K562 (cell line): ENCODE measurements around the gene SLC13A4. TPM values are rescaled to one million over a fixed set of nuclear protein-coding genes. Genes with fewer than 3 reads are reported as not detected.

Source experiments
- ATAC-seq: fragments of 200-7000 bp; cut with Tn5 transposase; 3 replicates; pipeline ENCODE4 v1.9.1; 2020; ENCODE audit warnings: moderate library complexity
- BruUV-seq: library from RNA; stranded (reverse); fragments of 400-500 nt; replicated peaks from 2 replicates; lab custom pipeline; 2021; lab: Mats Ljungman, UMichigan
- CTCF ChIA-PET: fragments of 300-600 bp; formaldehyde crosslinking; extraction: SDS; loops from one replicate; lab custom pipeline; 2021; ENCODE audit warnings: low intra/inter-chr PET ratio; lab: Yijun Ruan, JAX
- POLR2A ChIA-PET: fragments of 300-600, 350-650 bp; sonication (Branson Sonifier 250); formaldehyde crosslinking; extraction: SDS; loops from one replicate; lab custom pipeline; 2021; ENCODE audit warnings: antibody characterized with exemption, inconsistent platforms; lab: Yijun Ruan, JAX
- DNase-seq, 4 experiments: peaks; one replicate each; pipeline versions ENCODE4 v3.0.0 to v3.0.0-alpha.2; 2011 to 2018; ENCODE audit warnings: low spot score in 3 of 4, mixed read lengths in 3 of 4; ENCODE audit errors: extremely low read depth in 1 of 4
- FAIRE-seq: peaks from 2 replicates; lab custom pipeline; 2011; peaks lifted over from hg19 to GRCh38; lab: Jason Lieb, UNC
- H2AFZ ChIP-seq: 2 replicates; pipeline ENCODE4 v1.6.0; 2011; ENCODE audit warnings: low read depth, low read length, control low read depth, inconsistent platforms
- H3K27ac ChIP-seq: fragments of 200-600 bp; 3 replicates; pipeline ENCODE4 v1.8.0; 2011; ENCODE audit warnings: low read depth, mild to moderate bottlenecking, control low read depth, inconsistent platforms, low read length, moderate library complexity, mixed read lengths; ENCODE audit errors: extremely low read depth
- H3K27me3 ChIP-seq, 2 experiments: fragments of 300-600 bp in 1 of 2; 2 replicates in 1 of 2; 3 replicates in 1 of 2; pipeline versions ENCODE4 v1.6.0 to v1.8.0; 2011; ENCODE audit warnings: inconsistent platforms in 2 of 2, low read length in 2 of 2, mild to moderate bottlenecking in 1 of 2, mixed read lengths in 1 of 2, moderate library complexity in 1 of 2; ENCODE audit not compliant: control insufficient read depth in 2 of 2, insufficient read depth in 2 of 2
- H3K36me3 ChIP-seq: fragments of 300-600 bp; 3 replicates; pipeline ENCODE4 v1.8.0; 2011; ENCODE audit warnings: mild to moderate bottlenecking, low read length, inconsistent platforms; ENCODE audit not compliant: control insufficient read depth, insufficient read depth
- H3K4me1 ChIP-seq, 2 experiments: fragments of 200-600 bp in 1 of 2; replicated peaks in 1 of 2; 2 replicates in 1 of 2; 3 replicates in 1 of 2; pipeline versions ENCODE4 v1.5.1 to v1.8.0; 2011; ENCODE audit warnings: inconsistent platforms in 2 of 2, low read length in 2 of 2, mild to moderate bottlenecking in 1 of 2, mixed read lengths in 1 of 2, moderate library complexity in 1 of 2; ENCODE audit not compliant: control insufficient read depth in 2 of 2, insufficient read depth in 2 of 2
- H3K4me2 ChIP-seq: 2 replicates; pipeline ENCODE4 v1.6.1; 2011; ENCODE audit warnings: low read length, control low read depth, inconsistent platforms, mixed read lengths; ENCODE audit not compliant: insufficient read depth
- H3K4me3 ChIP-seq: fragments of 200-600 bp; sonication (generic), shearing (Covaris generic); 2 replicates; pipeline ENCODE4 v1.5.1; 2016; ENCODE audit warnings: control low read depth, inconsistent platforms
- H3K79me2 ChIP-seq: fragments of 200-600 bp; 3 replicates; pipeline ENCODE4 v1.8.0; 2011; ENCODE audit warnings: low read length, inconsistent platforms; ENCODE audit not compliant: control insufficient read depth, insufficient read depth
- H3K9ac ChIP-seq, 2 experiments: 2 replicates each; pipeline versions ENCODE4 v1.6.0 to v1.6.1; 2011; ENCODE audit warnings: low read depth in 2 of 2, low read length in 2 of 2, control low read depth in 1 of 2, inconsistent platforms in 1 of 2, mild to moderate bottlenecking in 1 of 2, mixed read lengths in 1 of 2; ENCODE audit not compliant: insufficient read depth in 1 of 2
- H3K9me1 ChIP-seq: one replicate; pipeline ENCODE4 v1.6.0; 2011; ENCODE audit warnings: inconsistent platforms, mild to moderate bottlenecking, low read length, moderate library complexity; ENCODE audit not compliant: control insufficient read depth, insufficient read depth
- H3K9me3 ChIP-seq: replicated peaks from 2 replicates; pipeline ENCODE4 v1.5.1; 2011; ENCODE audit warnings: low read depth, low read length, inconsistent platforms; ENCODE audit not compliant: control insufficient read depth, insufficient read depth
- H4K20me1 ChIP-seq: replicated peaks from 2 replicates; pipeline ENCODE4 v1.6.1; 2011; ENCODE audit warnings: low read length, inconsistent platforms, mixed read lengths; ENCODE audit not compliant: control insufficient read depth, insufficient read depth
- LCOR ChIP-seq: sonication (generic); formaldehyde crosslinking; IDR thresholded peaks from 2 replicates; pipeline ENCODE4 v1.8.0; 2022; ENCODE audit warnings: mild to moderate bottlenecking, missing genetic modification reagents
- NELFE ChIP-seq: IDR thresholded peaks from 2 replicates; pipeline ENCODE4 v1.6.1; 2011; ENCODE audit warnings: mild to moderate bottlenecking; ENCODE audit not compliant: insufficient read depth, insufficient read length
- SMARCE1 ChIP-seq: fragments of 450-650 bp; IDR thresholded peaks from 2 replicates; pipeline ENCODE4 v1.7.1; 2016; ENCODE audit warnings: mild to moderate bottlenecking
- TAL1 ChIP-seq: fragments of 450-650 bp; IDR thresholded peaks from 2 replicates; pipeline ENCODE4 v1.6.1; 2016; ENCODE audit warnings: mild to moderate bottlenecking
- ZC3H4 ChIP-seq: sonication (generic); formaldehyde crosslinking; IDR thresholded peaks from 2 replicates; pipeline ENCODE4 v1.9.0; 2021; ENCODE audit warnings: missing genetic modification reagents, borderline replicate concordance
- WGBS: fragments of 100-300 bp; shearing (Covaris generic); methylation state at CpG from one replicate; pipeline ENCODE4 v1.1.6; 2016; ENCODE audit warnings: low coverage, mixed read lengths; ENCODE audit not compliant: insufficient coverage; ENCODE audit errors: missing lambda C conversion rate; 5-methylcytosine and 5-hydroxymethylcytosine counted together
- in situ Hi-C: fragments of 300-500 bp; cut with MboI; formaldehyde crosslinking; loops from 4 replicates; pipeline ENCODE4 v1.15.0; 2018; ENCODE audit warnings: inconsistent platforms, mixed read lengths
- intact Hi-C: fragments of 100-400 bp; cut with micrococcal nuclease; formaldehyde crosslinking; loops from 2 replicates; pipeline ENCODE4 v1.14.2; 2022
- polyA plus RNA-seq, 8 experiments: library from polyadenylated mRNA; depleted of rRNA in 4 of 8; stranded (reverse) in 5 of 8; unstranded in 3 of 8; fragments of >200 nt; fragmentation: Nextera tagmentation in 2 of 8; fragmentation: Illumina TruSeq in 1 of 8; extraction: Ambion mirVana in 2 of 8; extraction: Trizol in 1 of 8; gene quantifications; 2 replicates each; pipeline versions ENCODE4 v1.2.1 to v1.2.3, GENCODE V29; 2011 to 2014; ENCODE audit warnings: inconsistent platforms in 1 of 8, missing spikeins in 1 of 8
- total RNA-seq, 7 experiments: library from RNA; depleted of rRNA in 6 of 7; stranded (reverse); fragments of >200 nt in 6 of 7; fragmentation: Illumina TruSeq in 2 of 7; extraction: Trizol in 2 of 7; gene quantifications; 2 replicates each; pipeline versions ENCODE4 v1.2.1 to v1.2.3, GENCODE V29; 2011 to 2021; ENCODE audit warnings: low replicate concordance in 1 of 7
- TF ChIP-seq, protein P1 (sequence below): fragments of 250-450 bp; sonication (Bioruptor Pico); IDR thresholded peaks from 2 replicates; pipeline ENCODE4 v1.4.0; 2020; ENCODE audit warnings: mild to moderate bottlenecking, moderate library complexity

The SLC13A4 gene
- total and polyA plus RNA-seq, 9 of the 15 experiments (the other 6 are each of a cell fraction or from before 2014, with no cell fraction given): 0.11 to 1.0 (median 0.36) TPM

DNA sequence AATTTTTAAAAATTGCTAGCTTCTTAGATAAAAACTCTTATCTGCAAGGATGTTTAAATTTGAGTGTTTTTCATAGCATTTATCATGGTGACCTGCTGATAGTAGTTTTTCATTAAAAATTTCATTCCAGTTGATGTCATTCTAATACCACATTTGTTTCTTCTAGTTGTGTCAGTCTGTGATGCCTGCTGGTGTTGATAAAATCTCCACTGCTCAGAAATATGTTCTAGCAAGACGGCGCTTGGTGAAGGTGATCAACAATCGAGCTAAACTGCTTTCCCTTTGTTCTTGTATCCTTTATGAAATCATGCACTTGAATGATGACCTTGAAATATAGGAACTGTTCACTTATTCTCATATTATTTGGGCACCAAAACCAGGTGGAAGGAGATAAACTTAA, 83.3 kb downstream of the SLC13A4 start:
- H3K9me1 ChIP-seq: no peaks in the 10 kb centered on the region
- H3K79me2 ChIP-seq: no peaks in the 10 kb centered on the region
- DNase-seq (no peak), FAIRE-seq (no peak), ATAC-seq (no peak)
- H3K9me3 ChIP-seq: no peaks in the 10 kb centered on the region
- no peak overlapping the region for H3K27ac ChIP-seq
- no peak overlapping the region for H2AFZ ChIP-seq
- POLR2A ChIA-PET: interaction anchor here (0.7 to 3.5 kb wide), 5 partner anchors 12 to 364 kb away, joined by 3 to 24 read pairs (median 3); partner anchors contain the start of gene STMP1
- 74% methylated on average over 3 of the region's 3 CpGs for WGBS
- CTCF ChIA-PET: interaction anchor here (1.0 to 4.8 kb wide), 4 partner anchors 23 to 363 kb away, joined by 3 to 51 read pairs (median 10); no protein-coding TSS in a partner anchor
- H3K27me3 ChIP-seq: no peaks in the 10 kb centered on the region
- no peaks in the 10 kb centered on the region for H4K20me1 ChIP-seq
- peaks cover 99% of the 10 kb centered on the region for H3K36me3 ChIP-seq
- H3K4me2 ChIP-seq: no peak overlapping the region
- no peak overlapping the region for H3K9ac ChIP-seq
- in situ Hi-C loops: loop anchor here (10.0 kb wide), 1 partner anchor 360 kb away; no protein-coding TSS in a partner anchor
- intact Hi-C loops: loop anchor here (5.0 to 10.0 kb wide), 2 partner anchors 132 to 230 kb away; partner anchors contain the start of gene CNOT4
- H3K4me3 ChIP-seq: no peak overlapping the region
- peaks cover 0 to under 1% of the 10 kb centered on the region in 2 experiments; a peak in 1 of 5 replicates for H3K4me1 ChIP-seq
- BruUV-seq: no TSS peak
- TF ChIP-seq NELFE: no peak
- no peak for TF ChIP-seq TAL1
- no peak for TF ChIP-seq SMARCE1
- no peak for TF ChIP-seq LCOR
- TF ChIP-seq ZC3H4 (CRISPR knock-in tag): no peak
- TF ChIP-seq, protein P1, sequence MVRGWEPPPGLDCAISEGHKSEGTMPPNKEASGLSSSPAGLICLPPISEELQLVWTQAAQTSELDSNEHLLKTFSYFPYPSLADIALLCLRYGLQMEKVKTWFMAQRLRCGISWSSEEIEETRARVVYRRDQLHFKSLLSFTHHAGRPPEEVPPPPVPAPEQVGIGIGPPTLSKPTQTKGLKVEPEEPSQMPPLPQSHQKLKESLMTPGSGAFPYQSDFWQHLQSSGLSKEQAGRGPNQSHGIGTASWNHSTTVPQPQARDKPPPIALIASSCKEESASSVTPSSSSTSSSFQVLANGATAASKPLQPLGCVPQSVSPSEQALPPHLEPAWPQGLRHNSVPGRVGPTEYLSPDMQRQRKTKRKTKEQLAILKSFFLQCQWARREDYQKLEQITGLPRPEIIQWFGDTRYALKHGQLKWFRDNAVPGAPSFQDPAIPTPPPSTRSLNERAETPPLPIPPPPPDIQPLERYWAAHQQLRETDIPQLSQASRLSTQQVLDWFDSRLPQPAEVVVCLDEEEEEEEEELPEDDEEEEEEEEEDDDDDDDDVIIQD (CRISPR knock-in tag): no peak
